GM23338 (cell line): Measurements from ENCODE around the gene TOLLIP.

Experiments used
- EZH2 ChIP-seq: fragments of 200-600 bp; sonication (generic); IDR thresholded peaks from one replicate; pipeline ENCODE4 v1.8.0; 2017; ENCODE audit warnings: antibody characterized with exemption, mild to moderate bottlenecking, low read depth; ENCODE audit not compliant: unreplicated experiment
- EZH2phosphoT487 ChIP-seq: fragments of 200-600 bp; sonication (generic); IDR thresholded peaks from one replicate; pipeline ENCODE4 v1.8.1; 2018; ENCODE audit warnings: antibody characterized with exemption; ENCODE audit not compliant: unreplicated experiment
- JUNB ChIP-seq: IDR thresholded peaks from one replicate; pipeline ENCODE4 v1.6.1; 2016; ENCODE audit warnings: antibody characterized with exemption; ENCODE audit not compliant: unreplicated experiment
- POLR2AphosphoS5 ChIP-seq: IDR thresholded peaks from 2 replicates; pipeline ENCODE4 v1.6.1; 2016; ENCODE audit warnings: antibody characterized with exemption, low read depth
- ZNF331 ChIP-seq: fragments of 250-450 bp; sonication (Bioruptor Pico); IDR thresholded peaks from 2 replicates; pipeline ENCODE4 v1.5.0; 2020; ENCODE audit warnings: low read depth, mild to moderate bottlenecking, moderate library complexity
- TF ChIP-seq, protein P1 (sequence below), 2 experiments: fragments of 200-600 bp in 1 of 2; sonication (generic) in 1 of 2; conservative IDR thresholded peaks; 2 replicates each; pipeline versions ENCODE4 v1.5.1 to v1.6.1; 2016 to 2017; ENCODE audit warnings: antibody characterized with exemption in 2 of 2, low read depth in 2 of 2, mild to moderate bottlenecking in 2 of 2, moderate library complexity in 1 of 2

DNA sequence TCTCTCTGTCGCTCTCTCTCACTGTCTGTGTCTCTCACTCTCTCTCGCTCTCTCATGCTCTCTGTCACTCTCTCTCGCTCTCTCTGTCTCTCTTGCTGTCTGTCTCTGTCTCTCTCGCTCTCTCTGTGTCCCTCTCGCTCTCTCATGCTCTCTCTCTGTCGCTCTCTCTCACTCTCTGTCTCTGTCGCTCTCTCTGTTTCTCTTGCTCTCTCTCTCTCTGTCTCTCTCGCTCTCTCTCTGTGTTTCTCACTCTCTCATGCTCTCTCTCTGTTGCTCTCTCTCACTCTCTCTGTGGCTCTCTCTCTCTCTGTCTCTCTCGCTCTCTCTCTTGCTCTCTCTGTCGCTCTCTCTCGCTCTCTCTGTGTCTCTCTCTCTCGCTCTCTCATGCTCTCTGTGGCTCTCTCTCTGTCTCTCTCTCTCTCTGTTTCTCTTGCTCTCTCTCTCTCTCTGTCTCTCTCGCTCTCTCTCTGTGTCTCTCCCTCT is 47.1 kb upstream of the TOLLIP start:
- TF ChIP-seq, protein P1, sequence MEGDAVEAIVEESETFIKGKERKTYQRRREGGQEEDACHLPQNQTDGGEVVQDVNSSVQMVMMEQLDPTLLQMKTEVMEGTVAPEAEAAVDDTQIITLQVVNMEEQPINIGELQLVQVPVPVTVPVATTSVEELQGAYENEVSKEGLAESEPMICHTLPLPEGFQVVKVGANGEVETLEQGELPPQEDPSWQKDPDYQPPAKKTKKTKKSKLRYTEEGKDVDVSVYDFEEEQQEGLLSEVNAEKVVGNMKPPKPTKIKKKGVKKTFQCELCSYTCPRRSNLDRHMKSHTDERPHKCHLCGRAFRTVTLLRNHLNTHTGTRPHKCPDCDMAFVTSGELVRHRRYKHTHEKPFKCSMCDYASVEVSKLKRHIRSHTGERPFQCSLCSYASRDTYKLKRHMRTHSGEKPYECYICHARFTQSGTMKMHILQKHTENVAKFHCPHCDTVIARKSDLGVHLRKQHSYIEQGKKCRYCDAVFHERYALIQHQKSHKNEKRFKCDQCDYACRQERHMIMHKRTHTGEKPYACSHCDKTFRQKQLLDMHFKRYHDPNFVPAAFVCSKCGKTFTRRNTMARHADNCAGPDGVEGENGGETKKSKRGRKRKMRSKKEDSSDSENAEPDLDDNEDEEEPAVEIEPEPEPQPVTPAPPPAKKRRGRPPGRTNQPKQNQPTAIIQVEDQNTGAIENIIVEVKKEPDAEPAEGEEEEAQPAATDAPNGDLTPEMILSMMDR (conservative IDR thresholded peaks at IDR 0.05; ENCODE audit: low read depth in 2 of 2) = no peak
- TF ChIP-seq EZH2phosphoT487 (no peak), EZH2 (no peak), POLR2AphosphoS5 (no peak), ZNF331 (no peak), JUNB (no peak)
